ENCODE results near the gene NUTM2D.
"Not testable (repeated sequence)": the region's sequence is repeated elsewhere in the genome, so short reads cannot be mapped to it uniquely, and the experiment has no call there.

The NUTM2D gene

GRCh38 chr10:87374091-87374490 lies 16.5 kb downstream of the NUTM2D start:
- not testable (repeated sequence) for DNase-seq

- not testable (repeated sequence) for DNase-seq
Observed at GRCh38 chr10:87379115-87379514, 21.6 kb downstream of the NUTM2D start.

DNA sequence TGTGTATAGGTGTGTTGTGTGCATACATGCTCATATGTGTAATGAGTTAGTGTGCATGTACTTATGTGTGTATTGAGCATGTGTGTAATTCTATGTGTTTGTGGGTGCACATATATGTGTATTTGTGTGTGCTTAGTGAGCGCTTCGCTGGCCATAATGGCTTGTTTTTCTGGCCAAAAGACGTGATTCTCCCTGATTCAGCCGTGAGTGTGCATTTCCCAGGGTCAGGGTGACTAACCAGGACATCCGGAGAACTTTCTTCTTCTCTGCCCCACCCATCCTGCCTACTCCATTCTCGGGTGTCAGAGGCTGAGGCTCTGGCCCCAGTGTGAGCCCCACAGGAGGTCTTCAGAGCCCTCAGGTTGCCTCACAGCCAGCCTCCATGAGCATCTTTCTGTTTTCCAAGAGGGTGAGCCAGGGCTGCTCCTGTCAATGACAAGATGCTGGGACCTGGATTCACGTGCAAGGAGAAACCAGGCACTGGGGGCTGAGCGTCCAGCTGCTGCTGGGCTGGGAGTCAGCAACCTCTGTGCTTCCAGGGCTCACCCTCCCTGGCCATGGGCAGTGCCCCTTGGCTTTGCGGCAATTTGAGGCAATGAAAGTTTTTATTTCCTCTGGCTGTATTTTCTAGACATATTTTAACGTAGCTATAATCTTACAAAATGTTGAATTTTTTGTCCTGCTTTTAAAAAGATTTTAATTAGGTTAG lies 25.8 kb downstream of the NUTM2D start:
- DNase-seq: not testable (repeated sequence)

DNA sequence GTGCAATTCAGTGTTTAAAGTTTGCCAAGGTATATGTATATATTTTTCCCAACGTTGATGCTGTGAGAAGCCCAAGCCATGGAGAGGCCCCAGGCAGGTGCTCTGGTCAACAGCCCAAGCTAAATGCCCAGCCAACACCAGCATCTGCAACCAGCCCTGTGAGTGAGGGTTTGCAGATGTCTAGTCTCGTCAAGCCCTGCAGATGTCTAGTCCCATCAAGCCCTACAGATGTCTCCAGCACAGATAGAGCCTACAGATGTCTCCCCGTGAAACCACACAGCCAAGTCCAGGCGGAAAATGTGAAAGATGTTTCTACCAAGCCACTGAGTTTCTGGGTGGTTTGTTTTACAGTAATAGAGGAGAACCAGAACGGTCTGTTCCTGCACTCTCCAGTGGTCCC lies 26.7 kb downstream of the NUTM2D start:
- not testable (repeated sequence) for DNase-seq

GRCh38 chr10:87385762-87386360 lies 28.3 kb downstream of the NUTM2D start:
- not testable (repeated sequence) for DNase-seq

- DNase-seq: not testable (repeated sequence)
Observed at GRCh38 chr10:87391360-87391759, 33.8 kb downstream of the NUTM2D start.

DNA sequence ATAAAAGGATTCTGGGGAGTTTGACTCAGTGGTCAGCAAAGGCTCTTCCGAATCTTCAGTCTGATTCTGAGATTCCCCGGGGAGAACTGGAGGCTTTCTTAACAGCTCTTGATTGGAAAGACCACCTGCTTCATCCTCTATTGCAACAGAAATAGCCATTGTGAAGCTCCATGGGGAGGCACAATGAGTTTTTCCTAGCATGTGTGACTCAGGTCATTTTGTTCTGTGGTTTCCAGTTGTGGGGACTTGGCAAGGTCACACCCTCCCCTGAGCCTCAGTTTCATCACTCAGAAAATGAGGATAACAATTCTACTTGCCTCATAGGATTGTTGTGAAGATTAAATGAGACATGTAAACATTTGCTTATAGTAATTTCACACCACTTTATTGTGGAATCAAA lies 38.7 kb downstream of the NUTM2D start:
- DNase-seq: not testable (repeated sequence)

DNA sequence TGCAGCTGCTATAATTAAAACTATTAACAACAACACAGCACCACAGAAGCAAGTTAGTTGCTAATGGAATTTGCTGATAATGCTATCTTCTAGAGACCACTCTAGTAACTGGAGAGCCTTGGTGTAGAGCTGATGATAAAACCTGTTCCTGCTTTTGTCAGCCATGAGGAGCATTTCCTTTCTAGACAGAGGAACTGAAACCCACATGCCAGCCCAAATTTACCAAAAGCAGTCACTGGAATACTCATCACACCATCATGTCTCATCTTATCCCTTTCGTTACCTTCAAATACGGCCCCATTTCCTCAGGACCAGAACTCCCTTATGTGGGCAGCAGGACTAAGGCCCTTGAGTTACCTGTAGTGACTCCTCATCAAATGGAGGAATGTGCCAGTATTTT lies 40.9 kb downstream of the NUTM2D start:
- not testable (repeated sequence) for DNase-seq

- not testable (repeated sequence) for DNase-seq
Observed at GRCh38 chr10:87407516-87408467, 50.2 kb downstream of the NUTM2D start.

GRCh38 chr10:87413921-87414320 lies 56.4 kb downstream of the NUTM2D start:
- not testable (repeated sequence) for DNase-seq

Measured in activated CD4-positive, alpha-beta T cell treated with anti-CD3 and anti-CD28 coated beads, Interleukin-2, amount 50 U/mL, for 1 hour (primary cell).